ENCODE measurements around the gene LIFR.

GRCh38 chr5:38465702-38466423, 90.6 kb downstream of the LIFR start:
- no peak for TF ChIP-seq ZNF138 (tag by site-specific recombination; IDR thresholded peaks at IDR 0.05; ENCODE audit: borderline replicate concordance)
- TF ChIP-seq CTCF (tag by site-specific recombination; IDR thresholded peaks at IDR 0.05), result no peak
- TF ChIP-seq ZBTB1 (tag by site-specific recombination; IDR thresholded peaks at IDR 0.05), result no peak
- TF ChIP-seq, protein P1, sequence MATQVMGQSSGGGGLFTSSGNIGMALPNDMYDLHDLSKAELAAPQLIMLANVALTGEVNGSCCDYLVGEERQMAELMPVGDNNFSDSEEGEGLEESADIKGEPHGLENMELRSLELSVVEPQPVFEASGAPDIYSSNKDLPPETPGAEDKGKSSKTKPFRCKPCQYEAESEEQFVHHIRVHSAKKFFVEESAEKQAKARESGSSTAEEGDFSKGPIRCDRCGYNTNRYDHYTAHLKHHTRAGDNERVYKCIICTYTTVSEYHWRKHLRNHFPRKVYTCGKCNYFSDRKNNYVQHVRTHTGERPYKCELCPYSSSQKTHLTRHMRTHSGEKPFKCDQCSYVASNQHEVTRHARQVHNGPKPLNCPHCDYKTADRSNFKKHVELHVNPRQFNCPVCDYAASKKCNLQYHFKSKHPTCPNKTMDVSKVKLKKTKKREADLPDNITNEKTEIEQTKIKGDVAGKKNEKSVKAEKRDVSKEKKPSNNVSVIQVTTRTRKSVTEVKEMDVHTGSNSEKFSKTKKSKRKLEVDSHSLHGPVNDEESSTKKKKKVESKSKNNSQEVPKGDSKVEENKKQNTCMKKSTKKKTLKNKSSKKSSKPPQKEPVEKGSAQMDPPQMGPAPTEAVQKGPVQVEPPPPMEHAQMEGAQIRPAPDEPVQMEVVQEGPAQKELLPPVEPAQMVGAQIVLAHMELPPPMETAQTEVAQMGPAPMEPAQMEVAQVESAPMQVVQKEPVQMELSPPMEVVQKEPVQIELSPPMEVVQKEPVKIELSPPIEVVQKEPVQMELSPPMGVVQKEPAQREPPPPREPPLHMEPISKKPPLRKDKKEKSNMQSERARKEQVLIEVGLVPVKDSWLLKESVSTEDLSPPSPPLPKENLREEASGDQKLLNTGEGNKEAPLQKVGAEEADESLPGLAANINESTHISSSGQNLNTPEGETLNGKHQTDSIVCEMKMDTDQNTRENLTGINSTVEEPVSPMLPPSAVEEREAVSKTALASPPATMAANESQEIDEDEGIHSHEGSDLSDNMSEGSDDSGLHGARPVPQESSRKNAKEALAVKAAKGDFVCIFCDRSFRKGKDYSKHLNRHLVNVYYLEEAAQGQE (tag by site-specific recombination; IDR thresholded peaks at IDR 0.05), result no peak
- TF ChIP-seq TRIM28 (IDR thresholded peaks at IDR 0.05; ENCODE audit: borderline replicate concordance, low read length), result no peak
- TF ChIP-seq ZSCAN30 (tag by site-specific recombination; IDR thresholded peaks at IDR 0.05), result no peak
- TF ChIP-seq ZNF561 (tag by site-specific recombination; IDR thresholded peaks at IDR 0.05; ENCODE audit: borderline replicate concordance), result no peak
